ENCODE measurements around the gene ST13.

GRCh38 chr22:40803321-40803720 is 53.1 kb downstream of the ST13 start:
- TF ChIP-seq CTCF (IDR thresholded peaks at IDR 0.05) (no peak), POLR2A (IDR thresholded peaks at IDR 0.05) (no peak)
